Trophoblast cell (in vitro differentiated cells and primary cell): ENCODE results near the gene PAX4.

Experiments used
- DNase-seq, 2 donors: peaks; one replicate each; pipeline ENCODE4 v3.0.0-alpha.2; 2016
- H2AFZ ChIP-seq: 2 replicates; pipeline ENCODE4 v1.6.1; 2013; ENCODE audit warnings: low read length, moderate library complexity, mild to moderate bottlenecking; ENCODE audit not compliant: insufficient read depth, poor library complexity
- H2AK5ac ChIP-seq: 2 replicates; pipeline ENCODE4 v1.6.1; 2013; ENCODE audit warnings: mild to moderate bottlenecking, low read length
- H2BK120ac ChIP-seq: 2 replicates; pipeline ENCODE4 v1.6.1; 2013; ENCODE audit warnings: low read length, mild to moderate bottlenecking, moderate library complexity; ENCODE audit not compliant: insufficient read depth, poor library complexity
- H2BK12ac ChIP-seq: 2 replicates; pipeline ENCODE4 v1.6.1; 2013; ENCODE audit warnings: mild to moderate bottlenecking, low read length, moderate library complexity
- H2BK5ac ChIP-seq: 2 replicates; pipeline ENCODE4 v1.6.1; 2013; ENCODE audit warnings: low read length, low read depth, moderate library complexity, mild to moderate bottlenecking; ENCODE audit not compliant: poor library complexity
- H3K14ac ChIP-seq: 2 replicates; pipeline ENCODE4 v1.6.1; 2013; ENCODE audit warnings: mild to moderate bottlenecking, low read length
- H3K18ac ChIP-seq: 2 replicates; pipeline ENCODE4 v1.6.1; 2013; ENCODE audit warnings: mild to moderate bottlenecking, low read length
- H3K23ac ChIP-seq: 2 replicates; pipeline ENCODE4 v1.6.1; 2013; ENCODE audit warnings: low read length
- H3K27ac ChIP-seq: 2 replicates; pipeline ENCODE4 v1.5.1; 2013; ENCODE audit warnings: low read depth, mild to moderate bottlenecking, inconsistent platforms, low read length, moderate library complexity
- H3K27me3 ChIP-seq: 2 replicates; pipeline ENCODE4 v1.6.1; 2013; ENCODE audit warnings: inconsistent platforms, mild to moderate bottlenecking, low read length, moderate library complexity; ENCODE audit not compliant: insufficient read depth
- H3K36me3 ChIP-seq, 2 experiments: 1 replicate in 1 of 2; 2 replicates in 1 of 2; pipeline ENCODE4 v1.6.1; 2013; ENCODE audit warnings: low read length in 2 of 2, mild to moderate bottlenecking in 2 of 2, moderate library complexity in 1 of 2; ENCODE audit not compliant: insufficient read depth in 2 of 2, control insufficient read depth in 1 of 2
- H3K4ac ChIP-seq: 2 replicates; pipeline ENCODE4 v1.6.1; 2013; ENCODE audit warnings: low read depth, mild to moderate bottlenecking, low read length, moderate library complexity
- H3K4me1 ChIP-seq, 2 experiments: 1 replicate in 1 of 2; 2 replicates in 1 of 2; pipeline ENCODE4 v1.6.1; 2013; ENCODE audit warnings: low read length in 2 of 2, mild to moderate bottlenecking in 2 of 2, moderate library complexity in 1 of 2; ENCODE audit not compliant: insufficient read depth in 2 of 2, control insufficient read depth in 1 of 2
- H3K4me2 ChIP-seq: 2 replicates; pipeline ENCODE4 v1.6.1; 2013; ENCODE audit warnings: inconsistent platforms, mild to moderate bottlenecking, low read length, moderate library complexity
- H3K4me3 ChIP-seq: 2 replicates; pipeline ENCODE4 v1.5.1; 2013; ENCODE audit warnings: mild to moderate bottlenecking, low read depth, low read length, inconsistent platforms
- H3K79me1 ChIP-seq: one replicate; pipeline ENCODE4 v1.6.1; 2013; ENCODE audit warnings: low read length
- H3K79me2 ChIP-seq: 2 replicates; pipeline ENCODE4 v1.6.1; 2013; ENCODE audit warnings: low read length, mild to moderate bottlenecking; ENCODE audit not compliant: control insufficient read depth, insufficient read depth, poor library complexity
- H3K9ac ChIP-seq: 2 replicates; pipeline ENCODE4 v1.6.1; 2013; ENCODE audit warnings: mild to moderate bottlenecking, low read length
- H3K9me3 ChIP-seq: 2 replicates; pipeline ENCODE4 v1.6.1; 2013; ENCODE audit warnings: low read depth, mild to moderate bottlenecking, control low read depth, inconsistent platforms, low read length; ENCODE audit not compliant: insufficient read depth
- H4K12ac ChIP-seq: 2 replicates; pipeline ENCODE4 v1.6.1; 2013; ENCODE audit warnings: low read depth, mild to moderate bottlenecking, low read length, moderate library complexity
- H4K8ac ChIP-seq: 2 replicates; pipeline ENCODE4 v1.6.1; 2013; ENCODE audit warnings: low read depth, mild to moderate bottlenecking, low read length, moderate library complexity
- H4K91ac ChIP-seq: one replicate; pipeline ENCODE4 v1.6.1; 2013; ENCODE audit warnings: low read depth, mild to moderate bottlenecking, low read length, moderate library complexity
- WGBS: extraction: QIAGEN DNeasy Blood & Tissue Kit; methylation state at CpG from one replicate; pipeline ENCODE4 v1.1.7; 2013; ENCODE audit warnings: missing lambda C conversion rate; ENCODE audit not compliant: insufficient read length, insufficient coverage; ENCODE audit errors: extremely low coverage; 5-methylcytosine and 5-hydroxymethylcytosine counted together

The PAX4 gene

GRCh38 chr7:127586346-127586745 lies 31.6 kb downstream of the PAX4 start:
- Histone ChIP-seq H3K4me2 (no peak overlapping the region), H3K9ac (no peak overlapping the region), H4K91ac (no peak overlapping the region), H4K8ac (no peak overlapping the region), H3K27me3 (no peaks in the 10 kb centered on the region), H3K79me2 (peaks cover 14% of the 10 kb centered on the region), H3K4ac (no peak overlapping the region), H2BK120ac (no peak overlapping the region), H3K18ac (no peak overlapping the region), H2BK5ac (no peak overlapping the region), H2BK12ac (no peak overlapping the region), H3K4me3 (no peak overlapping the region), H3K9me3 (no peaks in the 10 kb centered on the region), H3K27ac (no peak overlapping the region), H3K36me3 (peaks cover 23 to 29% of the 10 kb centered on the region in 2 experiments), H4K12ac (no peak overlapping the region), H3K4me1 (peaks cover 23 to 29% of the 10 kb centered on the region in 2 experiments), H3K23ac (no peak overlapping the region), H3K14ac (no peak overlapping the region), H2AFZ (no peak overlapping the region), H3K79me1 (peaks cover 16% of the 10 kb centered on the region), H2AK5ac (no peak overlapping the region)
- DNase-seq, result peak; percentile 58 to 77
- no CpG with 5 or more reads among the region's 2 CpGs for WGBS

GRCh38 chr7:127585044-127585953 lies 32.6 kb downstream of the PAX4 start, which contains the start of gene GCC1:
GCC1 (minus strand) TSS chr7:127585596; CDS start chr7:127585182, 414 bp downstream.
- Histone ChIP-seq H4K91ac (peak within 1 kb of the TSS; percentile 70), H3K79me1 (peaks cover 16% of the 10 kb centered on the region), H3K9ac (peak within 1 kb of the TSS; percentile 78), H4K8ac (peak within 1 kb of the TSS; percentile 91), H3K36me3 (peaks cover 17 to 24% of the 10 kb centered on the region in 2 experiments), H3K79me2 (peaks cover 14% of the 10 kb centered on the region), H3K4me2 (peak within 1 kb of the TSS; percentile 86), H3K4me3 (peak within 1 kb of the TSS; percentile 86), H2AFZ (peak within 1 kb of the TSS; percentile 93), H4K12ac (peak within 1 kb of the TSS; percentile 88), H3K23ac (no peak within 1 kb of the TSS), H3K14ac (peak within 1 kb of the TSS; percentile 62), H2AK5ac (peak within 1 kb of the TSS; percentile 6), H3K9me3 (no peaks in the 10 kb centered on the region), H3K27ac (peak within 1 kb of the TSS; percentile 24), H3K4me1 (peaks cover 23 to 29% of the 10 kb centered on the region in 2 experiments), H3K4ac (peak within 1 kb of the TSS; percentile 48), H3K27me3 (no peaks in the 10 kb centered on the region), H2BK120ac (peak within 1 kb of the TSS; percentile 44), H2BK12ac (no peak within 1 kb of the TSS), H3K18ac (peak within 1 kb of the TSS; percentile 54), H2BK5ac (peak within 1 kb of the TSS; percentile 18)
- no CpG with 5 or more reads among the region's 78 CpGs for WGBS
- peak; percentile 90 to 97 for DNase-seq

DNA sequence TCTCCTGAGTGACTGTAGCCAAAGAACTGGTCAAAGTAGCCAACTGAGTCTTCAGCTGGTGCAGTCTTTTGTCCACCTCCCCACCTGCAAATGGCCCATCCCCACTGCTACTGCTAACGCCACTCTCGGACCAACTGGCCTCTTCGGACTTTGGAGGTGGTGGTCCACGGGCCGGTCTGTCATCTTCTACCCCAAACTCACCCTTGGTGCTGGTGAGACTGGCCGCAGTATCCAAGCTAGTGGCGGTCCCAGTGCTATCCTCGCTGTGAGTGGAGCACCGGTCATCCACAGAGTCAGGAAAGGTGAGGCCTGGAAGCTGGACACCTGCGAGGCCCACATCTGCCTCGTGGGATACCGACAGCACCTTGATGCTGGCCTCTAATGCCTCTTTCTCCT lies 33.3 kb downstream of the PAX4 start:
- H4K12ac ChIP-seq, result no peak overlapping the region
- H3K4me1 ChIP-seq, result peaks cover 23 to 29% of the 10 kb centered on the region in 2 experiments
- H2BK12ac ChIP-seq, result no peak overlapping the region
- H3K18ac ChIP-seq, result peak overlapping the region; percentile 37
- no peaks in the 10 kb centered on the region for H3K9me3 ChIP-seq
- H3K79me1 ChIP-seq, result peaks cover 16% of the 10 kb centered on the region
- peaks cover 15 to 22% of the 10 kb centered on the region in 2 experiments for H3K36me3 ChIP-seq
- H3K9ac ChIP-seq, result peak overlapping the region; percentile 78
- no CpG with 5 or more reads among the region's 12 CpGs for WGBS
- H3K23ac ChIP-seq, result no peak overlapping the region
- peak overlapping the region; percentile 52 for H4K91ac ChIP-seq
- peaks cover 14% of the 10 kb centered on the region for H3K79me2 ChIP-seq
- DNase-seq, result no peak
- no peak overlapping the region for H2BK120ac ChIP-seq
- H2AK5ac ChIP-seq, result peak overlapping the region; percentile 6
- H3K4me3 ChIP-seq, result peak overlapping the region; percentile 86
- peak overlapping the region; percentile 46 for H2AFZ ChIP-seq
- no peak overlapping the region for H3K27ac ChIP-seq
- H3K27me3 ChIP-seq, result no peaks in the 10 kb centered on the region
- H3K14ac ChIP-seq, result peak overlapping the region; percentile 47
- H3K4ac ChIP-seq, result peak overlapping the region; percentile 16
- H4K8ac ChIP-seq, result peak overlapping the region; percentile 88
- peak overlapping the region; percentile 86 for H3K4me2 ChIP-seq
- no peak overlapping the region for H2BK5ac ChIP-seq

DNA sequence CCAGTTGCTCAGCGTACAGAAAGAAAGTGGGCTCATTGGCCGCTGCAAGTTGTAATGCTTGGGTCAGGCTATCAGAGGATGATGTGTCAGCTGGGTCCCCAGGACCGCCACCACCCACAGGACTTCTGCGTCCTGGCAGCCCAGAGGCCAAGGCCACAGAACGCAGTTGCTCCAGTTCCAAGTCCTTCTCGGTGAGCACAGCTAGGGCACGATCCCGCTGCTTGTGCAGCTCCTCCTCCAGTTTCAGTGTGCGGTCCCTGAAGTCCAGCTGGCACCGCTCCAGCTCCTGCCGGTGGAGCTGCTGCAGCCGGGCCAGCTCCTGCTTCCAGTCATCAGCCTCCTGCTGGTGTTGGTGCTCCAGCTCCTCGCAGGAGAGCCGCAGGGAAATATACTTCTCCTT lies 35.6 kb downstream of the PAX4 start:
- Histone ChIP-seq H4K8ac (no peak overlapping the region), H3K9ac (no peak overlapping the region), H3K36me3 (peaks cover 15 to 21% of the 10 kb centered on the region in 2 experiments), H3K27me3 (no peaks in the 10 kb centered on the region), H2BK5ac (no peak overlapping the region), H3K9me3 (no peaks in the 10 kb centered on the region), H2AK5ac (no peak overlapping the region), H3K79me2 (peaks cover 8% of the 10 kb centered on the region), H3K23ac (no peak overlapping the region), H2BK120ac (no peak overlapping the region), H3K27ac (no peak overlapping the region), H3K4me2 (no peak overlapping the region), H3K4me1 (peaks cover 13 to 22% of the 10 kb centered on the region in 2 experiments), H3K4ac (peak overlapping the region; percentile 25), H3K14ac (no peak overlapping the region), H3K4me3 (no peak overlapping the region), H2BK12ac (no peak overlapping the region), H2AFZ (no peak overlapping the region), H4K91ac (no peak overlapping the region), H3K79me1 (peaks cover 7% of the 10 kb centered on the region), H3K18ac (peak overlapping the region; percentile 2), H4K12ac (no peak overlapping the region)
- WGBS, result no CpG with 5 or more reads among the region's 14 CpGs
- no peak for DNase-seq
